SH-SY5Y (cell line): ENCODE data around the gene CYS1.

Experiments
- GATA2 ChIP-seq: IDR thresholded peaks from 2 replicates; pipeline ENCODE4 v1.6.1; 2011; ENCODE audit warnings: mild to moderate bottlenecking, low read depth, low read length
- GATA3 ChIP-seq: IDR thresholded peaks from 2 replicates; pipeline ENCODE4 v1.6.1; 2011; ENCODE audit warnings: low read depth, mild to moderate bottlenecking, low read length, moderate library complexity

GRCh38 chr2:10027660-10028330 lies 52.4 kb downstream of the CYS1 start:
- no peak for TF ChIP-seq GATA3
- TF ChIP-seq GATA2, result no peak
